Measurements from ENCODE around the gene SOWAHD.

Gene SOWAHD

GRCh38 chrX:119757979-119758730, at the start of gene SOWAHD:
TSS of gene SOWAHD (plus strand) at chrX:119758588. CDS start at chrX:119758668, 80 bp downstream.
- DNase-seq (ENCODE audit: extremely low read depth, low read depth), result no peak
- TF ChIP-seq CTCF (IDR thresholded peaks at IDR 0.05; ENCODE audit: low read depth, low read length, missing control alignments), result no peak
- H3K4me3 ChIP-seq (replicated peaks; ENCODE audit: low read depth, low read length), result peak within 1 kb of the TSS; percentile 39

- H3K4me3 ChIP-seq (replicated peaks; ENCODE audit: low read depth, low read length), result no peak overlapping the region
- DNase-seq (ENCODE audit: extremely low read depth, low read depth), result no peak
- TF ChIP-seq CTCF (IDR thresholded peaks at IDR 0.05; ENCODE audit: low read depth, low read length, missing control alignments), result no peak
Observed at GRCh38 chrX:119708936-119709335, 49.5 kb upstream of the SOWAHD start.

GRCh38 chrX:119709630-119710029, 48.8 kb upstream of the SOWAHD start:
- TF ChIP-seq CTCF (IDR thresholded peaks at IDR 0.05; ENCODE audit: low read depth, low read length, missing control alignments), result no peak
- no peak for DNase-seq (ENCODE audit: extremely low read depth, low read depth)
- H3K4me3 ChIP-seq (replicated peaks; ENCODE audit: low read depth, low read length), result no peak overlapping the region

GRCh38 chrX:119721487-119721886, 36.9 kb upstream of the SOWAHD start:
- DNase-seq (ENCODE audit: extremely low read depth, low read depth), result no peak
- no peak overlapping the region for H3K4me3 ChIP-seq (replicated peaks; ENCODE audit: low read depth, low read length)
- no peak for TF ChIP-seq CTCF (IDR thresholded peaks at IDR 0.05; ENCODE audit: low read depth, low read length, missing control alignments)

GRCh38 chrX:119721926-119722325, 36.5 kb upstream of the SOWAHD start:
- no peak for TF ChIP-seq CTCF (IDR thresholded peaks at IDR 0.05; ENCODE audit: low read depth, low read length, missing control alignments)
- H3K4me3 ChIP-seq (replicated peaks; ENCODE audit: low read depth, low read length), result no peak overlapping the region
- DNase-seq (ENCODE audit: extremely low read depth, low read depth), result no peak

- no peak overlapping the region for H3K4me3 ChIP-seq (replicated peaks; ENCODE audit: low read depth, low read length)
- no peak for TF ChIP-seq CTCF (IDR thresholded peaks at IDR 0.05; ENCODE audit: low read depth, low read length, missing control alignments)
- DNase-seq (ENCODE audit: extremely low read depth, low read depth), result no peak
Observed at GRCh38 chrX:119726900-119727555, 31.4 kb upstream of the SOWAHD start.
